Thyroid gland (tissue), 4 donors: ENCODE measurements around the gene ARHGAP18. TPM values are rescaled to one million over a fixed set of nuclear protein-coding genes. Genes with fewer than 3 reads are reported as not detected.

Source experiments
- DNase-seq, 2 donors: peaks; one replicate each; pipeline ENCODE4 v3.0.0-alpha.2; 2019
- H3K27ac ChIP-seq, 3 donors: fragments of 200-600 bp; sonication (generic); 1 replicate in 2 of 3; 2 replicates in 1 of 3; pipeline ENCODE4 v1.5.1; 2016 to 2019; ENCODE audit warnings: mild to moderate bottlenecking in 1 of 3, moderate library complexity in 1 of 3
- H3K27me3 ChIP-seq: fragments of 200-600 bp; sonication (generic); one replicate; pipeline ENCODE4 v1.5.1; 2019
- H3K36me3 ChIP-seq, 2 donors: fragments of 200-600 bp; sonication (generic); one replicate each; pipeline ENCODE4 v1.5.1; 2016 to 2019
- H3K4me1 ChIP-seq, 2 donors: fragments of 200-600 bp; sonication (generic); one replicate each; pipeline ENCODE4 v1.5.1; 2017 to 2019
- H3K4me3 ChIP-seq, 3 donors: fragments of 200-600 bp; sonication (generic); replicated peaks in 1 of 3; 1 replicate in 2 of 3; 2 replicates in 1 of 3; pipeline ENCODE4 v1.5.1; 2016; ENCODE audit warnings: mild to moderate bottlenecking in 1 of 3
- H3K9me3 ChIP-seq: fragments of 200-600 bp; sonication (generic); one replicate; pipeline ENCODE4 v1.5.1; 2017
- CTCF ChIP-seq, 6 experiments: fragments of 200-600 bp in 3 of 6; fragments of 450-650 bp in 3 of 6; sonication (generic) in 3 of 6; IDR thresholded peaks; one replicate each; pipeline ENCODE4 v1.5.1; 2016 to 2019; ENCODE audit warnings: antibody characterized with exemption in 6 of 6, mild to moderate bottlenecking in 2 of 6, inconsistent platforms in 1 of 6, moderate library complexity in 1 of 6
- POLR2A ChIP-seq, 2 donors: fragments of 450-650 bp; IDR thresholded peaks; one replicate each; pipeline ENCODE4 v1.6.1; 2017; ENCODE audit warnings: antibody characterized with exemption in 2 of 2, mild to moderate bottlenecking in 2 of 2, moderate library complexity in 1 of 2
- WGBS, 2 donors: methylation state at CpG; one replicate each; pipeline ENCODE4 v1.1.5; 2017; 5-methylcytosine and 5-hydroxymethylcytosine counted together
- intact Hi-C: fragments of 100-400 bp; cut with DNase I; formaldehyde crosslinking; loops from one replicate; pipeline ENCODE4 v1.15.1; 2023
- total RNA-seq, 4 donors: library from RNA; depleted of rRNA; stranded (reverse); fragments of >200 nt; gene quantifications; one replicate each; pipeline ENCODE4 v1.2.3, GENCODE V29; 2016

ARHGAP18 gene
- total RNA-seq, 4 donors from 2014 or later, result 26.5 to 31.6 (median 28.3) TPM

DNA sequence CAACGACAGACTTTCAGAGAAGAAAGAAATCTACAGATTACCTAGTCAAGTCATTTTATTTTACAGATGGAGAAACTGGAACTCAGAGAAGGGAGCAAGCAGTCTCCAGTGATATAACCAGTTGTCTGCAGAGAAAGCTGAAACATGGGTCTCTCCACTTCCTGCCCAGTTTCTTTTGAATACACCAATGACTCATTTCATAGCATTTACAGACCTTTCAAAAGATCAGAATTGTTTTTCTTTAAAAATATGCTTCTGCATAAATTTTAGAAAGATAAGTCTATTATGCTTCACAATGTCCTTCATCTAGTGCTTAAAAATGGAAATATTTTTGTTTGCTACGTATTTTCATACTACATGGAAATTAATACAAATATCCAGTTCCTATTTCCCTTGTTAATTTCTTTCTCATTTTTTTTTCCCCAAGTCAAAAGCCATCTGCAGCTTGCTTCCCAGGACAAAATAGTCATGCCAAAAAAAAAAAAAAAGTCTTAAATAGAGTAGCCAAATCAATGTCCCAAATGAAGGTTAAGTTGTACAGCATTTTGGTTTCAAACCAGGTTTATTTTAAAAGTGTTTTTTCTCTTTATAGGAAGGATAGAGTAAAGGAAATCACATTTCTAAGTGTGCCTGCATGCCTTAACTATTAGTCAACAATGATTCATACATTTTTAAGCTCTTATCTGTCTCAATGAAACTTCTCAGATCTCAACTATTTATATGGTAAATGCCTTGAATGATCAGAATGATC is 36.9 kb downstream of the ARHGAP18 start:
- intact Hi-C loops, result no loop called here
- no peaks in the 10 kb centered on the region for H3K9me3 ChIP-seq
- WGBS, 2 donors, result 61 to 71% methylated on average over 2 of the region's 2 CpGs
- peaks cover 37 to 38% of the 10 kb centered on the region in 2 donors for H3K4me1 ChIP-seq
- TF ChIP-seq CTCF (IDR thresholded peaks at IDR 0.05), result no peak
- no peak for TF ChIP-seq POLR2A (IDR thresholded peaks at IDR 0.05)
- H3K36me3 ChIP-seq, result no peaks in the 10 kb centered on the region
- H3K27me3 ChIP-seq, result no peaks in the 10 kb centered on the region
- DNase-seq, result no peak
- no peak overlapping the region for H3K4me3 ChIP-seq
- H3K27ac ChIP-seq, result peak overlapping the region; percentile 75 to 77 (median 76)

- intact Hi-C loops, result no loop called here
- no peaks in the 10 kb centered on the region for H3K27me3 ChIP-seq
- TF ChIP-seq POLR2A (IDR thresholded peaks at IDR 0.05), result no peak
- no peak for TF ChIP-seq CTCF (IDR thresholded peaks at IDR 0.05)
- H3K27ac ChIP-seq, result peak overlapping the region; percentile 75 to 77 (median 76)
- no peak for DNase-seq
- H3K4me3 ChIP-seq, result no peak overlapping the region
- no peaks in the 10 kb centered on the region for H3K9me3 ChIP-seq
- WGBS, 2 donors, result 74 to 94% methylated on average over 2 of the region's 2 CpGs
- peaks cover 37 to 44% of the 10 kb centered on the region in 2 donors for H3K4me1 ChIP-seq
- H3K36me3 ChIP-seq, result no peaks in the 10 kb centered on the region
These were observed 37.7 kb downstream of the ARHGAP18 start for GRCh38 chr6:129672341-129672682.

DNA sequence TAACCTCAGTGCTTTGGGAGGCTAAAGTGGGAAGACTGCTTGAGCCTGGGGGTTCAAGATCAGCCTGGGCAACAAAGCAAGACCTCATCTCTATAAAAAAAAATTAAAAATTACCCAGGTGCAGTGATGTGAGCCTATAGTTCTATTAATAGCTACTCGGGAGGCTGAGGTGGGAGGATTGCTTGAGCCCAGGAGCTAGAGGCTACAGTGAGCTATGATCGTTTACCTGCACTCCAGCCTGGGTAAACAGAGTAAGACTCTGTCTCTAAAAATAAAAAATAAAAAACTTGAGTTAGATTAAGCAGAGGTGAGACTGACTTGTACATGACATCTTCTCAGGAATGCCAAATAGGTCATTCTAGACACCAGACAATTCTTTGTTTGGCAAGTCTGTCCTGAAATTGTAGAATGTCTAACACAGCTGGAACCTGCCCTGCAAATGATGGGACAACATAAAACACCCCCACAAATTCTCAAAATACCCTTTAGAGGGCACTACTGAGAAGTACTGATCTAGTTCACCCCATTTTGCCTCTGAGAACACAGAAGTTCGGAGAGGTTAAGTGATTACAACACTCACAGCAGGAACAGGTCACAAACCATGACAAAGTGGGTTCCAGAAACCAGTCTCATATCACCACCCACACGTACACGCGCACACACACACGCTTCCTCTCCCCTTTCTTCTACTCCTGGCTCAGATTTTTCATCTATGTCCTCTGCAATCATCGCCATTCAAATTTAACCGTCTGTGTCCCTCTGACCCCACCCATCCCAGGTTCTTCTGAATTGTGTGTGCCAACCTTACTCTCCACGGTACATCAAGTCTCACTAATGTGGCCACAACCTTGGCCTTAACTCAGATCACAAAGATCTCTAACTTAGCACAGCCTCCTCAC is 38.3 kb downstream of the ARHGAP18 start:
- no peak for TF ChIP-seq POLR2A (IDR thresholded peaks at IDR 0.05)
- TF ChIP-seq CTCF (IDR thresholded peaks at IDR 0.05), result peak in 4 of 6 experiments; percentile 30 to 45 (median 38)
- peak overlapping the region; percentile 75 to 77 (median 76) for H3K27ac ChIP-seq
- no peak overlapping the region for H3K4me3 ChIP-seq
- DNase-seq, result peak; percentile 55 to 71
- H3K27me3 ChIP-seq, result no peaks in the 10 kb centered on the region
- no peaks in the 10 kb centered on the region for H3K9me3 ChIP-seq
- intact Hi-C loops, result no loop called here
- 57 to 65% methylated on average over 10 of the region's 10 CpGs for WGBS, 2 donors
- H3K4me1 ChIP-seq, result peaks cover 38 to 46% of the 10 kb centered on the region in 2 donors
- H3K36me3 ChIP-seq, result no peaks in the 10 kb centered on the region

- 93% methylated on average over 3 of the region's 3 CpGs for WGBS, 2 donors
- TF ChIP-seq POLR2A (IDR thresholded peaks at IDR 0.05), result no peak
- no peak for TF ChIP-seq CTCF (IDR thresholded peaks at IDR 0.05)
- intact Hi-C loops, result no loop called here
- Histone ChIP-seq H3K27me3 (no peaks in the 10 kb centered on the region), H3K4me1 (peaks cover 40 to 47% of the 10 kb centered on the region in 2 donors), H3K9me3 (no peaks in the 10 kb centered on the region), H3K36me3 (no peaks in the 10 kb centered on the region), H3K4me3 (no peak overlapping the region), H3K27ac (peak overlapping the region in 1 of 3 donors; percentile 8)
- DNase-seq, result no peak
These were observed 39.3 kb downstream of the ARHGAP18 start for GRCh38 chr6:129670634-129671033.

DNA sequence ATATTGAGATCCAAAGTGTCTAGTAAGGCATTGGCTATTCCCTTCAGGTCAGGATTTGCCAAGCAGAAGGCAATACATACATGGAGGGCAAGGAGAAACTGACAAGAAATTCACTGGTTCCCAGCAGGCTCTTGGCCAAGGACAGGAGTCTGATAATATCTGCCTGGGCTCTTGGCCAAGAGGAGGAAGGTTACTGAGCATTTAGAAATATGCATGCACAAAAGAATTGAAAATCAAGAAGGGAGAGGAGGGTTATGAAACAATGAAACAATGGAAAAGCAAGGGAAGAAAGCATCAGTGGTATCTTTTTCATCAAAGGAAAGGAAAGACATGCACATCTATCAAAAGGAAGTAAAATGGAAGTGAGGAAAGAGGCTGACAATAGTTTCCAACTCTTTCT is 42.4 kb downstream of the ARHGAP18 start:
- H3K36me3 ChIP-seq, result no peaks in the 10 kb centered on the region
- no peaks in the 10 kb centered on the region for H3K9me3 ChIP-seq
- no peak for TF ChIP-seq POLR2A (IDR thresholded peaks at IDR 0.05)
- no peak for TF ChIP-seq CTCF (IDR thresholded peaks at IDR 0.05)
- no peak overlapping the region for H3K4me3 ChIP-seq
- H3K27me3 ChIP-seq, result no peaks in the 10 kb centered on the region
- H3K27ac ChIP-seq, result no peak overlapping the region
- intact Hi-C loops, result no loop called here
- no peak for DNase-seq
- H3K4me1 ChIP-seq, result peaks cover 38 to 53% of the 10 kb centered on the region in 2 donors
